Cardiac fibroblast (primary cell): Measurements from ENCODE around the gene PIAS2.
A peak's percentile ranks its signal among the peaks of the same experiment; 100 is the strongest.

Experiments
- DNase-seq, 2 donors: peaks; one replicate each; pipeline versions ENCODE4 v3.0.0 to v3.0.0-alpha.2; 2010; ENCODE audit warnings: low read depth in 2 of 2
- H3K4me3 ChIP-seq, 2 donors: replicated peaks in 1 of 2; 1 replicate in 1 of 2; 2 replicates in 1 of 2; pipeline ENCODE4 v1.5.1; 2011; ENCODE audit warnings: low read depth in 2 of 2, low read length in 2 of 2, mild to moderate bottlenecking in 2 of 2, moderate library complexity in 1 of 2
- TF ChIP-seq, protein P1 (sequence below): IDR thresholded peaks from one replicate; pipeline ENCODE4 v1.5.1; 2011; ENCODE audit warnings: low read depth, mild to moderate bottlenecking, low read length, inconsistent platforms

PIAS2 gene

DNA sequence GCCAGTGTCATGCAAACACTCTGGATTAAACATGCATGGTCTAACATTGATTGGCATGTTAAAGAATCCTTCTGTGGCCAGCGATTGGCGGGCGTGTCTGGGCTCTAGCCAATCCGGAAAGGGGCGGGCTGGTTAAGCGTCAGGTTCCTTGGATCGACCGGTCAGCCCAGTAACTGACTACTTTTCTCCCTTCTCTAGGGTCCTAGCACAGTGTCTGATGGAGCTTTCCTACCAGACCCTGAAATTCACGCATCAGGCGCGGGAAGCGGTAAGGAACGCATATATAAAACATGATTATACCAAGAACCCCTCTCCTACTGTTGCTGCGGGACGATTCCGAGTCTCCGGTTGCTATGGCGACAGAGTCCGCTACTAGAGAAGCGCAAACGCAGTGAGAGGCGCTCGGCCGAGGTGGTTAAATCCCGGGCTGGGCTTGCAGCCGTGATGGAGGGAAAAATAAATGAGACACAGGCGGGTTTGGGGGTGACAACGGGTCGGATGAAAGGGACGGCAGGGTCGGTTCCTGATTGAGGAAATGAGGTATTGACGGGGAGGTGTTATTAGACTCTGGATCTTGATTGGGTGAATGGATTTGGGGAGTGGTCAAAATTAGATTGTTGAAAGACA is 29.5 kb upstream of the PIAS2 start:
- peak; percentile 85 to 87 for DNase-seq
- H3K4me3 ChIP-seq, result peak overlapping the region; percentile 64 to 68
- TF ChIP-seq, protein P1, sequence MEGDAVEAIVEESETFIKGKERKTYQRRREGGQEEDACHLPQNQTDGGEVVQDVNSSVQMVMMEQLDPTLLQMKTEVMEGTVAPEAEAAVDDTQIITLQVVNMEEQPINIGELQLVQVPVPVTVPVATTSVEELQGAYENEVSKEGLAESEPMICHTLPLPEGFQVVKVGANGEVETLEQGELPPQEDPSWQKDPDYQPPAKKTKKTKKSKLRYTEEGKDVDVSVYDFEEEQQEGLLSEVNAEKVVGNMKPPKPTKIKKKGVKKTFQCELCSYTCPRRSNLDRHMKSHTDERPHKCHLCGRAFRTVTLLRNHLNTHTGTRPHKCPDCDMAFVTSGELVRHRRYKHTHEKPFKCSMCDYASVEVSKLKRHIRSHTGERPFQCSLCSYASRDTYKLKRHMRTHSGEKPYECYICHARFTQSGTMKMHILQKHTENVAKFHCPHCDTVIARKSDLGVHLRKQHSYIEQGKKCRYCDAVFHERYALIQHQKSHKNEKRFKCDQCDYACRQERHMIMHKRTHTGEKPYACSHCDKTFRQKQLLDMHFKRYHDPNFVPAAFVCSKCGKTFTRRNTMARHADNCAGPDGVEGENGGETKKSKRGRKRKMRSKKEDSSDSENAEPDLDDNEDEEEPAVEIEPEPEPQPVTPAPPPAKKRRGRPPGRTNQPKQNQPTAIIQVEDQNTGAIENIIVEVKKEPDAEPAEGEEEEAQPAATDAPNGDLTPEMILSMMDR, result no peak

DNA sequence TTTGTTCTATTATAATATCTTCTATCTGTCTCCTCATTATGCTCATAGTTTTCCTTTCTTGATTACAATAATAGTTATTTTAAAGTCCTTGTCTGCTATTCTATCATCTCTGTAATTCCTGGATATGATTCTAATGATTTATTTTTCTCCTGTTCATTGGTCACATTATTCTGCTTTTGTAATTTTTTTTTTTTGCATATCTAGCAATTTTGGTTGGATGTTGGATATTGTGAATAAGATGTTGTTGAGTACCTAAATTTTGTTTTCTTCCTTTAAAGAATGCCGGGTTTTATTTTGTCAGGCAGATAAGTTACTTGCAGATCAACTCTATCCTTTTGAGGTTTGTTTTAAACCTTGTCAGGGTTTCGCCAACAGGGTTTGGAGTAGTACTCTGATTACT is 25.3 kb upstream of the PIAS2 start:
- DNase-seq, result no peak
- no peak overlapping the region for H3K4me3 ChIP-seq
- TF ChIP-seq, protein P1, result no peak

DNA sequence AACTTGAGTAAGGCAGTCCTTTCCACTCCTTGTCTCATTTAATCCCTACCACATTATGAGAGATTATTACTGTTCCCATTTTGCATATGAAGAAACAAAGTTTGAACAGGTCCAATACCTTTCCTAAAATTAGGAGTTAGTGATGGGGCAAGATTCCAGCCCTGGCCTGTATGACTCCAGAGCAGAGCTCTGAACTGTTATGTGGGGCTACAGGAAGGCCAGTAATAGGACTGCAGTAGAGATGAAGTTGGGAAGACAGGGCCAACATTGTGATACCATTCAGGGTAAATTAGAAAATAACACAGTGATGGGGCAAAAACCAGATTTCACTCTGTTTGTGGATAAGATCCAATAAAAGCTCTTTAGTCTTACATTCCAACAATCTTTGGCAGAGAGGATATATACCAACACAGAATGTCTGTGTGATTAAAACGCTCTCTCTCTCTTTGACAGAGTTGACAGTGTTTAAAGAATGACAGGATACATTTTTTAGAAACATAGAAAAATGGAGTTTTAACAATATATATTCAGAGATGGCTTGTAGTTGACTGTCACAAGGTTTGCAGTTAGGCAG is 22.8 kb upstream of the PIAS2 start:
- TF ChIP-seq, protein P1, result no peak
- no peak overlapping the region for H3K4me3 ChIP-seq
- peak in 1 of 2 donors; percentile 5 for DNase-seq

DNA sequence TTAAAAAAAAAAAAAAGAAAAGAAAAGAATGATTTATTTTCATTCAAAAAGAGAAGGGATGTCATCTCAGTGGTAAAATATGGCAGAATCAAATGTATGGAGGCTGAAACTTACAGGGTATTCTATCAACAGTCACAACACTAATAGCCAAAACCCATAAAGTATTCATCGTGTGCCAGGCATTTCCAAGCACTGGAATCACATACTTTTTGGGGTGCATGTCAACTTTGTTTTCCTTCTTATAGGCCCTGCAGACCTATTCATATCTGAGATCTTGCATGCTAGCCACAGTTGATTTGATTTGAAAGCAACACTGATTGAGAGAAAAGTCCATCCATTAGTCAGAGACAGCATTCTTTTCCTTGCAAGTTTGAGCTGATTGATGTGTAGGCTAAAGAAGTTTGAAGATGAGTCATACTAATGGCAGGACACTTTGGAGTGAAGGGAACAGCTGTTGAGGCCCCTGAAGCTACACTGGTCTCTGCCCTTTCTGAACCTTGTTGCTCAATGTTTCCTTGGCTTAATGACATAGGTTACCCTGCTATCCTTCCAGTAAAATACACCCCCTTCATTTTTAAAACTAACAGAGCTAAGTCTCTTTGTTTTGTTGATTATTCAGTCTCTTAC is 22.1 kb upstream of the PIAS2 start:
- DNase-seq, result peak; percentile 43 to 65
- H3K4me3 ChIP-seq, result no peak overlapping the region
- TF ChIP-seq, protein P1, result no peak

DNA sequence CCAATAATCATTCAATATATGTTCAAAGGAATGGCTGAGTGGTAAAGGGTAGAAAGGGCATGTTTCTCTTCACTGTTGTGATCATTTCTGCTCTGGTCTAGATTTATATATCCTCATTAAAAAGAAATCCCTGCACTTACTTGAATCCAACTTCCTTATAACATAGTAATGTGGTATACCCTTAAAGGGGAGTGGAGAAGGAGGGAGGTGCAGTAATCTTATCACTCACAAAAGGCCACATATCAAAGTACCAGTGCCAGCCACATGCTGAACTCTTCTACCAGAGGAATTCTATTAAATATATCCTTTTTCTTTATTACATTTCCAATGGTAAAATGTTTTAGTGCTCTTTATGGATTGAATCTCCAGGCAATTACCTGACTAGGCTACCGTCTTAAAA is 3.3 kb upstream of the PIAS2 start:
- TF ChIP-seq, protein P1, result no peak
- no peak for DNase-seq

DNA sequence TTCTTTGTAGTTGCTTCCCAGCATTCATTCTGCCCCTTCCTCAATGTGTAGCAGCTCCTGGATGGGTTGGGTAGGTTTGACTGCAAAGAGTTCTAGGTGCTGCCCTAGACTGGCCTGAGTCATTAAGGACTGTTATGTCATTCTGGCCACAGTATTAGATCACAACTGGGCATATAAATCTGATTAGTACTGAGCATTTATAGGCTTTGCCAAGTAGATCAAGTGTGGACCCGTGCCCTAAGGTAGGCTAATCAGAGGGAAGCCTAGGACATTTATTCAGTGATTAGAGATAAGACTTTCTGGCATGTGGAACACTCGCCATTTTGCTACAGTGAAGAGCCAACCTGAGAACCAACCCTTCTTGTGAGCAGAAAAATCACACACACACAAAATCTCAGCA is 2.8 kb upstream of the PIAS2 start:
- DNase-seq, result no peak
- TF ChIP-seq, protein P1, result no peak
- no peak overlapping the region for H3K4me3 ChIP-seq

More for the DNA sequence above, 3.3 kb upstream of the PIAS2 start:
- H3K4me3 ChIP-seq, result no peak overlapping the region
